Peyer's patch (tissue), 4 donors: ENCODE measurements around the gene HRH4.

Source experiments
- CTCF ChIP-seq, 6 experiments: fragments of 450-650 bp in 4 of 6; fragments of 200-600 bp in 2 of 6; sonication (generic) in 1 of 6; IDR thresholded peaks; one replicate each; pipeline ENCODE4 v1.5.1; 2017 to 2019; ENCODE audit warnings: antibody characterized with exemption in 6 of 6, mild to moderate bottlenecking in 3 of 6, moderate library complexity in 1 of 6
- POLR2A ChIP-seq, 2 donors: fragments of 450-650 bp; IDR thresholded peaks; one replicate each; pipeline ENCODE4 v1.5.1; 2017; ENCODE audit warnings: antibody characterized with exemption in 2 of 2, mild to moderate bottlenecking in 2 of 2, moderate library complexity in 2 of 2

DNA sequence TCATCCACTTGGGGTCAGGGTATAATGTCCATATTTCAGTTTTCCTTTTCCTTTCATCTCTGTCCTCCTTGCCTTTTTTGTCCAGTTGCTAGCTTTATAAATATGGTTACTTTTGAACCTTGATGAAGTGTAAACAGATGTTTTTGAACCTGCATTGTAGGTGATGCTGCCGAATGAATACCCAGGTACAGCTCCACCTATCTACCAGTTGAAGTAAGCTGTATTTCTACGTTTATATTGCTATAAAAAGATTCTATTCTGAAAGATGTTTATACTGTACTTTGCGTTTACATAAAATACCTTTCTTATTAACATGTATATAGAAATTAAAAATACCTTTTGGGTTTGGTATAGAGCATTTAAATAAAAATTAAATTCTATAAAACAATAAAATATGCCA lies 31.7 kb upstream of the HRH4 start:
- TF ChIP-seq POLR2A (IDR thresholded peaks at IDR 0.05) (no peak), CTCF (IDR thresholded peaks at IDR 0.05) (peak in 3 of 6 experiments; percentile 12 to 26 (median 20))
